Measurements from ENCODE around the gene SP2. TPM values are rescaled to one million over a fixed set of nuclear protein-coding genes. Genes with fewer than 3 reads are reported as not detected.
A peak's percentile ranks its signal among the peaks of the same experiment; 100 is the strongest.
"Not testable (repeated sequence)": the region's sequence is repeated elsewhere in the genome, so short reads cannot be mapped to it uniquely, and the experiment has no call there.

Gene SP2
- total RNA-seq, 1 donor from 2014 or later, result 22.7 TPM

- no peak for DNase-seq (ENCODE audit: low spot score)
These were observed 23.0 kb downstream of the SP2 start for GRCh38 chr17:47918991-47919390.

- not testable (repeated sequence) for DNase-seq (ENCODE audit: low spot score)
These were observed 23.9 kb downstream of the SP2 start for GRCh38 chr17:47919889-47920288.

GRCh38 chr17:47924785-47925677 lies 29.0 kb downstream of the SP2 start:
- no peak for DNase-seq (ENCODE audit: low spot score)

GRCh38 chr17:47925678-47925988 lies 29.6 kb downstream of the SP2 start:
- DNase-seq (ENCODE audit: low spot score), result no peak

GRCh38 chr17:47927821-47928400 lies 31.9 kb downstream of the SP2 start:
- DNase-seq (ENCODE audit: low spot score), result no peak

- DNase-seq (ENCODE audit: low spot score), result no peak
These were observed 32.4 kb downstream of the SP2 start for GRCh38 chr17:47928415-47928814.

GRCh38 chr17:47929218-47930000 lies 33.4 kb downstream of the SP2 start:
- DNase-seq (ENCODE audit: low spot score), result no peak

- DNase-seq (ENCODE audit: low spot score), result no peak
These were observed 35.8 kb downstream of the SP2 start for GRCh38 chr17:47931848-47932247.

GRCh38 chr17:47934856-47935255 lies 38.8 kb downstream of the SP2 start:
- no peak for DNase-seq (ENCODE audit: low spot score)

- not testable (repeated sequence) for DNase-seq (ENCODE audit: low spot score)
These were observed 39.4 kb downstream of the SP2 start for GRCh38 chr17:47935468-47935867.

- DNase-seq (ENCODE audit: low spot score), result no peak
These were observed 39.9 kb downstream of the SP2 start for GRCh38 chr17:47935961-47936360.

GRCh38 chr17:47937941-47938340 lies 41.9 kb downstream of the SP2 start:
- DNase-seq (ENCODE audit: low spot score), result no peak

- peak; percentile 97 for DNase-seq (ENCODE audit: low spot score)
These were observed 45.4 kb downstream of the SP2 start, which contains the start of gene PNPO for GRCh38 chr17:47941246-47942095. TSS of gene PNPO (plus strand) at chr17:47941571. CDS start at chr17:47941676, 105 bp downstream.

GRCh38 chr17:47942096-47942510 lies 46.1 kb downstream of the SP2 start:
- no peak for DNase-seq (ENCODE audit: low spot score)

- no peak for DNase-seq (ENCODE audit: low spot score)
These were observed 46.5 kb downstream of the SP2 start for GRCh38 chr17:47942568-47942967.

- no peak for DNase-seq (ENCODE audit: low spot score)
These were observed 49.0 kb downstream of the SP2 start for GRCh38 chr17:47945080-47945479.

GRCh38 chr17:47945529-47946508 lies 49.8 kb downstream of the SP2 start:
- no peak for DNase-seq (ENCODE audit: low spot score)

- DNase-seq (ENCODE audit: low spot score), result no peak
These were observed 50.5 kb downstream of the SP2 start for GRCh38 chr17:47946516-47946915.

GRCh38 chr17:47946929-47947397 lies 50.9 kb downstream of the SP2 start:
- DNase-seq (ENCODE audit: low spot score), result peak; percentile 79

- no peak for DNase-seq (ENCODE audit: low spot score)
These were observed 52.7 kb downstream of the SP2 start for GRCh38 chr17:47948706-47949196.
